IPS-NIHi11 (cell line): ENCODE measurements around the gene NOS1AP.

Source experiments
- DNase-seq: peaks from one replicate; pipeline ENCODE4 v3.0.0; 2012; ENCODE audit warnings: mixed read lengths, low spot score

The NOS1AP gene

DNA sequence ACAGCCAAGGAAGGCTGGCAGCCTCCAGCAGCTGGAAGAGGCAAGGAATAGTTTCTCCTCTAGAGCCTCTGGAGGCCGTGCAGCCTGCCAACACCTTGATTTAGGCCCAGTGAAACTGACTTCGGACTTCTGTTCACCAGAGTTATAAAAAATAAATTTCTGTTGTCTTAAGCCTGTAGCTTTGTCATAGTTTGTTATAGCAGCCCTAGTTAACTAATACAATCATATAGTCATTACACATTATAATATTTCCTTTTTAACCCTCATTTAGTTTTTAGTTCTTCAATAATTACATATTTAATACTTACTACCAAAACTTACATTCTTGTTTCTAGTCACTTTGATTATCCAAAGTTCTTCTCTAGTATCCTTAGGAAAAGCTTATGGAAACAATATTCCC, 20.3 kb downstream of the NOS1AP start:
- no peak for DNase-seq

DNA sequence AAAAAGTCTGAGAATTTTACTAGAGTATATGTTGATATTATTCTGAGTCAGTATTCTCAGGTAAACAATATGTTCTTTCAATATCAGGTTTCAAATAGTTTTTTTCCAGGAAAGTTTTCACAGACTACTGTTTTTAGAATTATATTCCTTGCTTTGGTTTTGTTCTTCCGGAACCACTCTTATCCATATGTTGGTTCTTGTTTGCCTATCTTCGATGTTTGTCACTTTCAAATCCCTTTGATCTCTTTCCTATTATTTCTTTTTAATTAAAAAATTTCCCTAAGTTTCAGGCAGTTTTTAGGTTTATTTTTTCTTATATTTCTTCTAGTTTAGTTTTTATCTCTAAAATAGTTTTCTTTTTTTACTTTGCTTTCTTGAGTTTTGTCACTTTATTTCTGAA, 20.9 kb downstream of the NOS1AP start:
- DNase-seq: no peak

DNA sequence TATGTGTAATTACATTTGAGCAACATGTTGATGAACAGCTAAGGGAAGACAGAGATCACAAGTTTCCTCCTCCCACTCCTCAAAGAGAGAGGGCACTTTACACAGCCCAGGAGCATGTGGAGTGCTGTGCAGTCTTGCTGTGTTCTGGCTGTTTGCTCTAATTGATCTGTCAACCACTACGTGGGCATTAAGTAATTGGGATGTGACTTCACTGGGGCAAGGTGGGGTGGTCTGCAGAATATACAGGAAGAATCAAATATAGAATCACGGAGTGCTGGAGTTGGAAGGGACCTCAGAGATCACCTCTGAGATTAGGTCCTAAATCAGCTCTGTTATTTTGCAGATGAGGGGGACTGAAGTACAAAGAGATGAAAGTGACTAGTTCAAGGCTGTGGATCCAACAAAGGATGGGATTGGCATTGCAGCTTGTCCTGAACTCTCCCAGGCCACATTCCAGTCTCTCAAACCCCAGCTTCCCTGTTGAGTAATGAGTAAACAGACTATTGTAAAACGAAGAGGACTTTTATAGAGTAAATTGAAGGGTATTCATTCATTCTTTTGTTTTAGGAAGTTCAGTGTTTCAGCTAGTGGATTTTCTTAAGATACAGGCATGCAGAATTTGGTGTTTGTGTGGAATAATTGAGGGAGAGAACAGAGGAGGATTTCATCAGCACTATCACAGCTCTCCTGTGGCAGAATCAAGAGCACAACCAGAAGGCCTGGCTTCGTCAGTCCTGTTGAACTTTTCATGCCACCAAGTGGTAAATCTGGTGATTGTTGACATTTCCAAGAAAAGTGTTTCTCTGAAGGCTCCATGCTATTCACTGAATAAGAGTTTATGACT, 22.4 kb downstream of the NOS1AP start:
- DNase-seq: peak; percentile 35

DNA sequence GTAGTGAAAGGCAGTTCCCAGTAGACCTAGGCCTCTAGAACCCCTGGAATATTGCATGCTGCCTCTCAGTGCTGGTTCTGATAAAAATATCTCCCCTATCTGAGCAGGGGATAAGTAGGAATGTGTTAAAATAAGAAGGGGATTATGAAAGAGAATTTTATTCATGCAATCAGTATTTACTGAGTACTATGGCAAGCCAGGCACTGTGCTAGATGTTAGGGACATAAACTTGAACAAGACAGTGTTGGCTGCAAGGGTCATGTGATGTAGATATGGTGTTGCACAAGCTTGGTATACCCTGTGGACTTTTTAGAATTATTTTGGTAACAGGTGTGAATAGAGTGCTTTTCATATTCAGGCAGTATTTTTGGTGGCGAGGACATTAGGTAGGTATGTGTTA, 23.6 kb downstream of the NOS1AP start:
- DNase-seq: no peak

DNA sequence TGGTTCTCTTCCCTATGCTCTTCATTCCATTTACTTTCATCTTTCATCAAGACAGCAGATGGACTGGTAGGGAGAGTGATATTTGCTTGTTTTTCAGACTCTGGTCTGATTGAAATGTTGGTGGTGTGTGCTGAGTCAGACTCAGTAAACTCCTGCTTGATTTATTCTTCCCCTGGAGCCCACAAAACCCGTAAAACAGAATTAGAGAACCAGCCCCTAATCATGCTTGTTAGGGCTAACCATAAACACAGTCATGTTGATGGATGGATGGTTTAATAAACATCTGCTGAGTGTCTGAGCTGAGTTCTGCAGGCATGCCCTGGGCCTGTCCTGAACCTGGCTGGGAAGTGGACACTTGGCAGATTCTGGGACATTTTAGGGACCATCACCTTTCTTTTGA, 24.8 kb downstream of the NOS1AP start:
- no peak for DNase-seq

DNA sequence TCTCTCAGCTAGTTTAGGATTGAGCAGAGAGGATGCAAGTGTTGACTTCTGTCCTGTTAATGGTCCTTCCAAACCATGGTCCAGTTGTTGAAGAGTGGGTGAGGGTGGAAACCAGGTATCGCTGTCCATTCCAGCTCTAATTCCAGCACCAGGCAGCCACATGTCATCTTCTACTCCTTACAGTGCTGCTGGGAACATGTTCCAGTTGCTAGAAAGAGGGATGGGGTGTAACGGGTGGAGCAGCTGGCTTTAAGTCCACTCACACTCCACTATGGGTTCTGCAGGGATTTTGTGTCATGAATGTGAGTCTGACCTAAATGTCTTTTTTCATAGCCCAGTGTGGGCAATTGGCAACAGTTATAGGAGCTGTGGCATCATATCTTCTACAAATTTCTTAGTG, 25.2 kb downstream of the NOS1AP start:
- no peak for DNase-seq

DNA sequence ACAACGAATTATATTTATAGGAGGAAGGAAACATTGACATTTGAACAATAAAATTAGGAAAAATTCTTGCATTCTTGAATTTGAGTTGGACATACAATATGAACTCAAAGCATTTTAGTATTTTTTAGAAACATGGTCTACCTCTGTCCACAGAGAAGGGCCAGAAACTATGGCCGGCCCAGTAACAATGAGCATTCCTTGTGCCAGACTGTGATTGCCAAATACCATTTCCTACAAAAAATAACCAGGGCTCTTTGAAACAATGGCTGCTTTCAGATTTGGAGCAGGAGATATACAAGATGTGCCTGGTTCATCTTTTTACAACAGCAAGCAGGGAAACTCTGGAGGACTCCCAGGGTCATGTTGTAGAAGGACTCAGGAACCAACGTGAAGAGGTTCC, 38.4 kb downstream of the NOS1AP start:
- no peak for DNase-seq

DNA sequence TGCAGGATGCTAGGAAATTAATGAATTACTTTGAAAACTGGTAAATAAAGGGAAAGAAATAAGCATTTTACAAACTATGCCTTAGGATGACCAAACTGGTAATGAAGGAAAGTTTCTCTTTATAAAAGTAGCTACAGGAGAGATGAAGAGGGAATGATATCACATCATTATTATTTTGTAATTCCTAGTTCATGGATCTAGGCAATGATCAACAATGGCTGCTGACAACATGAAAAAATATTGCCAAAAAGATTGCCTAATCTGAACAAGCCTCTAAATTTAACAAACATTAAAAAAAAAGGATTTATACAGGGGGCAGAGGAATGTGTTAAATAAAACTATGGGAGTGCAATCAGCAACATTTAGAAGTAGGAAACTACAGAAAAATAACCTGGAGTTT, 38.9 kb downstream of the NOS1AP start:
- DNase-seq: no peak

DNA sequence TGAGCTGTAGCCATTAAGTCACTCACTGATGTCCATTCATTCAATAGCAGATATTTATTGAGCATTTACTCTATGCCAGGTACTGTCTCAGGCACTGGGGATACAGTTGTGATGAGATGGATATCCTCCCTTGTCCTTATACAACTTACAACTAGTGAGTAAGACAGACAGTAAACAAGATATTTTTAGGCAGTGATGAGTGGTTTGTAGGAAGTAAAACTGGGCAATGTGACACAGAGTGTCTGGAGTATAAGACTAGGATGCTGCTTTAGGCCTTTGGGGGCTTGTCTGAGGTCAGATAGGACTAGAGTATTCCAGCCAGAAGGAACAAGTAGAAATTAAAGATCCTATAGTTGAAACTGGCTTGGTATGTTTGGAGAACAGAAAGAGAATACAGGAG, 41.4 kb downstream of the NOS1AP start:
- DNase-seq: no peak

DNA sequence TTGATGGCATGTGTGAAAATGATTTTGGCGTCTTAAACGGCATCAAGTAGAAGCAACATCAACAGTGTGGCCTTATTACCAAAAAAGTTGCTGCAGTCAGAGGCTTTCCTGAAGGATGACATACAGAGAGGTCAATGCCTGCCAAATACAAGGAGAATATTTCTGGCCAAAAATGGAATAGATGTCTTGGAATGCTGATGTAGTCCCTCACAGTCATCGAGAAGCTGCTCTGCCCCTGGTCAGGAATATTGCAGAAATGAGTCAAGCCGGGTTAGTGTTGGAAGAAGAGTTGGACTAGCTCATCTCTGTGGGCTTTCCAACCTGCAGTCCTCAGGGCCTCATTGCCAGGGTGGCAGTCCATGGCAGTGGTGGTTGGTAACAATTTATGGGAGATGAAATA, 42.1 kb downstream of the NOS1AP start:
- DNase-seq: no peak

DNA sequence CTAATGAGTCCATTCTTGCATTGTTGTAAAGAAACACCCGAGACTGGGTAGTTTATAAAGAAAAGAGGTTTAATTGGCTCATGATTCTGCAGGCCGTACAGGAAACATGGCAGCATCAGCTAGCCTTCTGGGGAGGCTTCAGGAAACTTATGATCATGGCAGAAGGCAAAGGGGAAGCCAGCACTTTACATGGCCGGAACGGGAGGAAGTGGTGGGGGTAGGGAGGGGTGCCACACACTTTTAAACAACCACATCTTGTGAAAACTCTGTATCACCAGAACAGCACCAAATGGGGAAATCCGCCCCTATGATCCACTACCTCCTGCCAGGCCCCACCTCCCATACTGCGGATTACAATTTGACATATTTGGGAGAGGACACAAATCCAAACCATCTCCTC, 43.9 kb downstream of the NOS1AP start:
- DNase-seq: no peak

DNA sequence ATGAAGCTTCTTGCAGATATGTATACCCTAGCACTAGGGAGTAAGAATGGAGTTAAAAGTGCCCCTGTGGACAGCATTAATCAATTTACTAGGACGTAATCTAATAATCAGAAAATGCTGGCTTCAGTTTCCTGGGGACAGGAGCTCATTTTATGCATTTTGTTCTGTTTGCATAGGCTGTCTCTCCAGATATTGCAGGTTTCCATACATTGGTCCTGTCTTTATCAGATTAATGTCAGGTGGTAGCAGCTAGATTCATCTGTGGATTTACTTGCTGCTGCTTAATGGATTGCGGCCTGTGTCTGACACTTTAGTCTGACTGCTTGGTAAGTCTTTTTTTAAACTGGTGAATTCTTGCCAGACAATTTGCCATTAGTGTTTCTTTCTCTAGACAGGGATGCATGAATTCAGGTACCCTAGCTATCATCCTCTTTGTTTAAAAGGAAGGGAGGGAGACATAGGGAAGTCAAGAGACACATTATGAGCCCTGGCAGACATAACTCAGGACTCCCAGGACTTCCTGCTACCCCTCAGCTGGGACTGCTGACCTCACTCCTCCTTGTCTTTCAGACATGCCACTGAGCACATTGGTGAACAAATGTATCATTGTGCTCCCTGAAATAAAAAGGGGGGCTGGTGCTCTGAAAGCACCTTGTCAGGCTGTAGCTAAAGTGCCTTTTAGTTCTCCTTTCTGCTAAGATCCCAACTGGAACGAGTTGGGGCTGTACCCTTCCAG, 47.7 kb downstream of the NOS1AP start:
- no peak for DNase-seq

DNA sequence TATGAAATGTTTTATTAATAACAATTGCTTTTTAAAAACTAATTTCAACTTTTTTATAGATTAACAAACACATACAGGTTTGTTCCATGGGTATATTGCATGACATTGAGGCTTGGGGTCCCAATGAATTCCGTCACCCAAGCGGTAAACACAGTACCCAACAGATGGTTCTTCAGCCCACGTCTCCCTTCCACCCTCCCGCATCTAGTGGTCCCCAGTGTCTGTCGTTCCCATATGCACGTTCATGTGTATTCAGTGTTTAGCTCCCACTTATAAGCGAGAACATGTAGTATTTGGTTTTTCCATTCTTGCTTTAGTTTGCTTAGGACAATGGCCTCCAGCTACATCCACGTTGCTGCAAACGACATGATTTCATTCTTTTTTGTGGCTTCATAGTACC, 48.6 kb downstream of the NOS1AP start:
- DNase-seq: no peak

DNA sequence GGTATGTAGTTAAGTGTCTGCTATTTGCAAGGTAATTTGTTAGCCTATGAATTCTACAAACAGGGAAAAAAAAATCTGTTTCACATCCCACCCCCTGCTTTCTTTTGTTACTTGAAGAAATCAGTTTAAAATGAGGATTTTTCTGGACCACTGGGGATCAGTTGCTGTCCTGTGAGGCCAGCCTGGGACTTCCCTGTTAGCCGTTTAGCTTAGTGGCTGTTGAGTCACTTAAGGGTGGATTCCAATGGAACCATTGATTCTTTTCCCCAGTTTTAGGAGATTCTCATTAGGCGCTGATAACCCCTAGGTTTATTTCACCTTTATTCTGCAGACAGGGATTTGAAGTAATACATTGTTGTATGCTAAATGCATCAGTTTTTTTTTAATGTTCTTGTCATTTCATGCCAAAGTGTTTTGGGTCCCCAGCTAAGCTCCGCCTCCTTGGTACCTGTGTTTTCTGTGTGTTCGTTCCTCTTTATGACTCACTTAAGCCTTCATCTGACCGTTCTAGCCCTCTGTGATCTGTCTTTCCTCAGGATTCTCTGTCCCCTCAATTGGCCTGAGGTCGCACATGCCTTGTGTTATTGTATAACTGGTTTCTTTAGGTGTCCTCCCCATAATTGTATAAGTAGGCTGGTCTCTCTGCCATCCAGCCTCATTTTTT, 59.3 kb downstream of the NOS1AP start:
- DNase-seq: no peak

DNA sequence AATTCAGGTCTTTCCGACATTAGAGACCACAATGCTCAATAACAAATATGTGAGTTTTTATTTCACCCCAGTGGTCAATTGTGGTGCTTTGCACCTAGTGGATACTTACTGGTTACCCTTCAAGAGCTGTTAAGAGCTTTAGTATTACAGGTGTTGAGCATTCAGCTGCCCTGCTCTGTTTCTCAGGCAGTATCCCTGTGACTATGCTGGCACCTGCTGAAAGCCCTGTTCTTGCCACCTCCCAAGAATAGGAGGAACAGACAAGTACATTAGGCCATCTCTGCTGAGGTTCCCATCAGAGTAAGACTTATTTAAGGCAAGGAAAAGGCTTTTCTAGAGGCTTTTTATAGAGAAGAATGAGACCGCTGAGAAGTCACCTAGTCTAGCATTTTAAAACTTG, 60.8 kb downstream of the NOS1AP start:
- no peak for DNase-seq

DNA sequence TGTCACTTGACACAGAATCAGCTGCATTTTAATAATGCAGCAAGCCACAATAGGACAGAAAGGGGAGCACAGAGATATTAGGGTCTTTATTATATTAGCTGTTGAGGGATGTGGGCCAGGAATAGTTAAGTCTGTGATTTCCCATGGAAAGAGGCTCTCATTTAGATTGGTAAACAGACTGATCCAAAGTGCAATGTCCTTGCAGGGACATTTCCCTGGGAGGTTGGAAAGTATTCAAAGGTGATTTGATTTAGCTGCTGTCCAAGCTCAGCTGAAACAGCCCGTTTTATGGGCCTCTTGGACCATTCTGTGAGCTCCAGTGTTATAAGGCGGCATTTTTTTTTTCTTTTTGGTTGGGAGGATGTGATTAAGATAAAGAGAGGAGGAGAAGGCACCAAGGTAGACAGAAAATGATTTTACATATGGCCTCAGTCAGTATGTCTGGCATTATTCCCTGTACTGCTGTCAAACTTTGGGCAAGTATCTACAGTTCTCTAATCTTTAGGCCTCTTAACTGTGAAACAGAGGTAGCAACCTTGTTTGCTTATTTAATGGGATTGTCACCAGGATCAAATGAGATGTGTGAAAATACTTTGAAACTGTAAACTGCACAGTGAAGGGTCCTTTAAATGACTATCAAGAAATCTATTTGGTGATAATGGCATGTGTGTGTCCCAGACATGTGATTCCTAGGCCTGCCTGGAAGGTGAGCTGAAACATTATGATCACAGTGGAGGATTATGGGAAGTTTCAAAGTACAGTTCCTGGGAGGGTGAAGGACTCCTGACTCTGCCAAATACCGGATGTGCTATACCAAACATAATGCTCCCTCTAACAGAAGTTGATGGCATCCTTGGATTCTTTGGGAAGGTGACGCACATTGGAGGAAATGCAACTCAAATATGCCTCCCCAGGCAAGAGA, 62.2 kb downstream of the NOS1AP start:
- no peak for DNase-seq

DNA sequence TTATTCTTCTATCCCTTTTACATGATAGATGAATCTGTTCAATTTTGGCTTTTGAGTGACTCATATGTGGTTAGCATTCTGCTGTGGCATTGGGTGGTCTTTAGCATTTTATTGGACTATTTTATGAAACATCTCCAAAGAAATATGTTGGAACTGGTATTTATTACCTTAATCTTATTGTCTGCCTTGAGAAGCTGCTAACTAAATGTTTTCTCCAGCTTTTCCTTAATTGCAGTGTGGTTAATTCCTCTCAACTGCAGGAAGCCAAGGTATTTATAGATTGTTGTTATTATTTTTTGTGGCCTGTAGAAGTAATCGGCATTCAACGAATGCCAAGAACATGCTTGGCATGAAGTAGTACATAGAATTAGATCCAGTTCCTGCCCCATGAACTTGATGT, 64.1 kb downstream of the NOS1AP start:
- DNase-seq: no peak

DNA sequence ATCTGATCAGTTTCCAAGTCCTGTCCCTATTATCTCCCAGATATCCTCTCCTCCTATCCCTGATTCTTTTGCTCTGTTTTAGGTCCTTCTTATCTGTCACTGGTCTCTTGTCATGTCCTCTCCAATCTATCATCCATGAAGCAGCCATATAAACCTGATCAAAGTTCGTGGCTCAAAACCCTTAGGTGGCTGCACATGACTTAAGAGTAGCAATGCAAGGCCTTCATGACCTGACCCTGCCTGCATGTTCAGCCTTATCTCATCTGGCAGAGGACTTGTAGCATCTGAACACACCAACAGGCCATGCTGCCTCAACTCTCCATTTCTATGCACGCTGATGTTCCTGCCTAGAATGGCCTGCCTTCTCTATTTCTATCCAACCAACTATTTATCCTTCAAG, 65.2 kb downstream of the NOS1AP start:
- DNase-seq: no peak

DNA sequence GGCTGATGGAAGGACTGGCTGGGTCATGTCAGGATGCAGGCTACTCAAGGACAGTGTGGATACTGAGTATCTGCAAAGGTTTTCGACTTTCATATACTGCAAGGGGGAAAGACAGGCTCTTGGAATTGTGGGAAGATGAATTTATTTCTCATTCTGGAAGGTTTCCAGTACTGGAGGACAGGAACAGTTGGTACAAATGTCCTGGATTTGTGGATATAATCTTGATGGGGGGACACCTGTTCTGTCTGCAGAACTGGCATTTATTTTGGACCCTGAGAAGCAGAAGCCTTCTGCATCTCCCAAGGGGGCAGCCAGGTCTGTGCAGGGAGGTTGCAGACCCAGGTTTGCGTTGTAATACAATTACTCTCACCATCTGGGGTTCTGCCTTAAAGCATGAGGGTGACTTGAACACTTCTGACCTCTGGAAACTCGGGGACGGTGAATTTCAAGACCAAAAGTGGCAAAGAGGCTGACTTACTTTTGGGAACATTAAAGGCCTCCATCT, 65.8 kb downstream of the NOS1AP start:
- DNase-seq: no peak

DNA sequence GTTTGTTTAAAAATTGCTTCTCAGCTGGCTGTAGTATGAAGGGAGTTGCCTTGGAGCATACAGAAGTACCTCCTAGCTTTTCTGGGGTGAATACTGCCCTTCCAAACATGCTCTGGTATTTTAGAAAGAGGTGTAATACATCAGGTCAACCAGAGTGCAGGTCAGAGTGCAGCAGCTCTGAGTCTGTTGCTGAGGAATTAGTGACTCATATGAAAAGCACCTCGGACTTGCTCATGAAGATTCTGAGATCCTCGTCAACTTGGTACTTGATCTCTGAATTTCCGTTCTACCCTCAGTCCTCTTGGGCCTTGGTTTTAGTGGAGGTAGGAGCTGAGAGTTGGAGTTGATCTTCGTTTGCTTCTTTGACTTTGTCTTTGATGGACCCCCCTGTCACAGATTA, 67.3 kb downstream of the NOS1AP start:
- peak; percentile 37 for DNase-seq

DNA sequence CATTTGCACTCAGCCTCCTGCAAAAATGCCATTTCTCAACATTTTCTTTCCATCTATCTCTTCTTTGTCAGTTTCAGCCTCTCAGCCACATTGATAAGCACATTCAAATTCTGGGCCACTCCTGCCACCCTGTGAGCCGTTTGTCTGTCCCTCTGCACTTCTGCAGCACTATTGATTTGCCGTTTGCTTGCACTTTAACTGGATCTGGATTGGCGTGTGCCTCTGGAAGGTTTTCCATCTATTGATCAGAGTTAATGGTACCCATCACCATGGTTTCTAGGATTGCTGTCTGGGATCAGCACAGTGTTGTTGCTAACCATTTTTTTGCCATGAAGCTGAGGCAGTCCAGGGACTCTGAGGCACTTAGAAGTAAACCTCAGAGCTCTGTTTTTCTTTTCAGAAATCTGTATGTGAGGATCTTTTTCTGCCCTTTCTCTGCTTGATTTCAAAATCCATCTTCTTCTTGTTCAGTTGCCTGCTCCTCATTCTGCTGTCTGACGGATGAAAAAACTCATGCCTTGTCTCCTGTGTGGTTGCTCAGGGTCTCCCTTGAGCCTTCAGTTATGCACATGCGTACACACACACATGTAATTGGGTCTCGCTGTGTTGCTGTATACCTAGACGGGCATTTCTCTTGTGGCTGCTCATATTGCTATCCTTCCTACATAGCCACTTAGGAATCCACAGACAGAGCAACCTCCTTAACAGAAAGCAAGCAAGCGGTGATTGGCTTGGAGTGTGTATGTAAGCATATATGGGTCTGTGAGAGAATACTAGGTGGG, 67.9 kb downstream of the NOS1AP start:
- DNase-seq: no peak
